PC-9 (cell line): ENCODE measurements around the gene XYLB.

Experiments
- CTCF ChIP-seq: fragments of 200-600 bp; sonication (generic); conservative IDR thresholded peaks from 2 replicates; pipeline ENCODE4 v1.6.1; 2017; ENCODE audit warnings: mixed run types, antibody characterized with exemption, mild to moderate bottlenecking, moderate library complexity
- EZH2 ChIP-seq: fragments of 200-600 bp; sonication (generic); IDR thresholded peaks from 2 replicates; pipeline ENCODE4 v1.8.0; 2017; ENCODE audit warnings: antibody characterized with exemption, low read depth

GRCh38 chr3:38307599-38307998, 39.0 kb upstream of the XYLB start:
- TF ChIP-seq EZH2 (no peak), CTCF (no peak)
